Measurements from ENCODE around the gene HES2. TPM values are rescaled to one million over a fixed set of nuclear protein-coding genes. Genes with fewer than 3 reads are reported as not detected.
A peak's percentile ranks its signal among the peaks of the same experiment; 100 is the strongest.
"Not testable (repeated sequence)": the region's sequence is repeated elsewhere in the genome, so short reads cannot be mapped to it uniquely, and the experiment has no call there.

Gene HES2
- total RNA-seq, 2 experiments from 2014 or later: 0.34 TPM; not detected in 1

GRCh38 chr1:6438047-6438525, 18.4 kb upstream of the HES2 start:
- ATAC-seq (ENCODE audit: low read depth) (peak; percentile 60), DNase-seq (peak; percentile 74)
- peaks cover 3% of the 10 kb centered on the region for H3K4me1 Mint-ChIP-seq
- H3K9me3 Mint-ChIP-seq: no peaks in the 10 kb centered on the region
- no peak overlapping the region for H3K27ac Mint-ChIP-seq
- H3K27me3 Mint-ChIP-seq: peaks cover 35% of the 10 kb centered on the region
- POLR2A ChIA-PET: interaction anchor here (0.5 kb wide), 1 partner anchor 20 kb away, joined by 4 read pairs; no protein-coding TSS in a partner anchor
- H3K4me3 Mint-ChIP-seq: no peak overlapping the region
- H3K36me3 Mint-ChIP-seq: no peaks in the 10 kb centered on the region

- H3K36me3 Mint-ChIP-seq; H3K27ac Mint-ChIP-seq; POLR2A ChIA-PET; DNase-seq; H3K4me1 Mint-ChIP-seq; H3K4me3 Mint-ChIP-seq; ATAC-seq (ENCODE audit: low read depth); H3K9me3 Mint-ChIP-seq: not testable (repeated sequence)
- H3K27me3 Mint-ChIP-seq: peaks cover 35% of the 10 kb centered on the region
Measured at GRCh38 chr1:6437012-6437700, 17.4 kb upstream of the HES2 start.

GRCh38 chr1:6436277-6436676, 16.6 kb upstream of the HES2 start:
- POLR2A ChIA-PET; H3K4me1 Mint-ChIP-seq; H3K9me3 Mint-ChIP-seq; H3K4me3 Mint-ChIP-seq; H3K27ac Mint-ChIP-seq; H3K36me3 Mint-ChIP-seq; DNase-seq; ATAC-seq (ENCODE audit: low read depth): not testable (repeated sequence)
- H3K27me3 Mint-ChIP-seq: peaks cover 28% of the 10 kb centered on the region

GRCh38 chr1:6435547-6435946, 15.8 kb upstream of the HES2 start:
- Mint-ChIP-seq H3K27ac (no peak overlapping the region), H3K27me3 (peaks cover 26% of the 10 kb centered on the region), H3K9me3 (no peaks in the 10 kb centered on the region), H3K36me3 (no peaks in the 10 kb centered on the region), H3K4me1 (no peaks in the 10 kb centered on the region), H3K4me3 (no peak overlapping the region)
- DNase-seq: no peak
- ATAC-seq (ENCODE audit: low read depth): no peak
- POLR2A ChIA-PET: no interaction called here

GRCh38 chr1:6435129-6435528, 15.4 kb upstream of the HES2 start:
- Mint-ChIP-seq H3K36me3 (no peaks in the 10 kb centered on the region), H3K27ac (no peak overlapping the region), H3K4me3 (no peak overlapping the region), H3K27me3 (peaks cover 30% of the 10 kb centered on the region), H3K9me3 (no peaks in the 10 kb centered on the region), H3K4me1 (no peaks in the 10 kb centered on the region)
- POLR2A ChIA-PET: no interaction called here
- no peak for ATAC-seq (ENCODE audit: low read depth)
- DNase-seq: no peak

- H3K36me3 Mint-ChIP-seq: no peaks in the 10 kb centered on the region
- H3K27ac Mint-ChIP-seq: no peak overlapping the region
- no peaks in the 10 kb centered on the region for H3K9me3 Mint-ChIP-seq
- no peaks in the 10 kb centered on the region for H3K4me1 Mint-ChIP-seq
- no peak overlapping the region for H3K4me3 Mint-ChIP-seq
- POLR2A ChIA-PET: no interaction called here
- DNase-seq (no peak), ATAC-seq (ENCODE audit: low read depth) (no peak)
- H3K27me3 Mint-ChIP-seq: peaks cover 24% of the 10 kb centered on the region
Measured at GRCh38 chr1:6434186-6434585, 14.5 kb upstream of the HES2 start.

- POLR2A ChIA-PET: interaction anchor here (0.7 kb wide), 1 partner anchor 40 kb away, joined by 3 read pairs; no protein-coding TSS in a partner anchor
- H3K27ac Mint-ChIP-seq; DNase-seq; ATAC-seq (ENCODE audit: low read depth); H3K4me1 Mint-ChIP-seq; H3K9me3 Mint-ChIP-seq; H3K4me3 Mint-ChIP-seq; H3K36me3 Mint-ChIP-seq: not testable (repeated sequence)
- H3K27me3 Mint-ChIP-seq: peaks cover 20% of the 10 kb centered on the region
Measured at GRCh38 chr1:6431645-6432579, 12.2 kb upstream of the HES2 start.

GRCh38 chr1:6429660-6430411, 10.1 kb upstream of the HES2 start:
- POLR2A ChIA-PET, H3K36me3 Mint-ChIP-seq, DNase-seq: not testable (repeated sequence)

GRCh38 chr1:6428453-6428852, 8.7 kb upstream of the HES2 start:
- DNase-seq; H3K36me3 Mint-ChIP-seq; H3K4me1 Mint-ChIP-seq; H3K4me3 Mint-ChIP-seq; H3K9me3 Mint-ChIP-seq; H3K27ac Mint-ChIP-seq; ATAC-seq (ENCODE audit: low read depth); POLR2A ChIA-PET: not testable (repeated sequence)
- H3K27me3 Mint-ChIP-seq: peaks cover 36% of the 10 kb centered on the region

More at GRCh38 chr1:6429660-6430411, 10.1 kb upstream of the HES2 start:
- H3K27ac Mint-ChIP-seq; H3K4me1 Mint-ChIP-seq; H3K4me3 Mint-ChIP-seq; ATAC-seq (ENCODE audit: low read depth); H3K9me3 Mint-ChIP-seq: not testable (repeated sequence)
- H3K27me3 Mint-ChIP-seq: peaks cover 27% of the 10 kb centered on the region

- Mint-ChIP-seq H3K9me3 (no peaks in the 10 kb centered on the region), H3K36me3 (no peaks in the 10 kb centered on the region), H3K4me3 (no peak overlapping the region), H3K4me1 (peaks cover 2% of the 10 kb centered on the region), H3K27me3 (peaks cover 38% of the 10 kb centered on the region), H3K27ac (no peak overlapping the region)
- POLR2A ChIA-PET: no interaction called here
- ATAC-seq (ENCODE audit: low read depth) (no peak), DNase-seq (no peak)
Measured at GRCh38 chr1:6427441-6428390, 8.0 kb upstream of the HES2 start.

GRCh38 chr1:6426972-6427350, 7.2 kb upstream of the HES2 start:
- POLR2A ChIA-PET: no interaction called here
- H3K27ac Mint-ChIP-seq: no peak overlapping the region
- no peak overlapping the region for H3K4me3 Mint-ChIP-seq
- H3K4me1 Mint-ChIP-seq: peaks cover 2% of the 10 kb centered on the region
- no peaks in the 10 kb centered on the region for H3K9me3 Mint-ChIP-seq
- peaks cover 43% of the 10 kb centered on the region for H3K27me3 Mint-ChIP-seq
- H3K36me3 Mint-ChIP-seq: no peaks in the 10 kb centered on the region
- ATAC-seq (ENCODE audit: low read depth) (no peak), DNase-seq (no peak)

- H3K27ac Mint-ChIP-seq: no peak overlapping the region
Measured at GRCh38 chr1:6426277-6426971, 6.7 kb upstream of the HES2 start.

More at GRCh38 chr1:6426277-6426971, 6.7 kb upstream of the HES2 start:
- DNase-seq (no peak), ATAC-seq (ENCODE audit: low read depth) (no peak)
- POLR2A ChIA-PET: no interaction called here
- Mint-ChIP-seq H3K4me3 (no peak overlapping the region), H3K4me1 (peaks cover 2% of the 10 kb centered on the region), H3K36me3 (no peaks in the 10 kb centered on the region), H3K27me3 (peaks cover 49% of the 10 kb centered on the region), H3K9me3 (no peaks in the 10 kb centered on the region)

Data from activated naive CD8-positive, alpha-beta T cell treated with anti-CD3 and anti-CD28 coated beads, Interleukin-2, amount 10 ng/mL, durations not matched to agents 7 days and 5 days (primary cell).